ENCODE data around the gene FTL.
A peak's percentile ranks its signal among the peaks of the same experiment; 100 is the strongest.
"Not testable (repeated sequence)": the region's sequence is repeated elsewhere in the genome, so short reads cannot be mapped to it uniquely, and the experiment has no call there.

The FTL gene

DNA sequence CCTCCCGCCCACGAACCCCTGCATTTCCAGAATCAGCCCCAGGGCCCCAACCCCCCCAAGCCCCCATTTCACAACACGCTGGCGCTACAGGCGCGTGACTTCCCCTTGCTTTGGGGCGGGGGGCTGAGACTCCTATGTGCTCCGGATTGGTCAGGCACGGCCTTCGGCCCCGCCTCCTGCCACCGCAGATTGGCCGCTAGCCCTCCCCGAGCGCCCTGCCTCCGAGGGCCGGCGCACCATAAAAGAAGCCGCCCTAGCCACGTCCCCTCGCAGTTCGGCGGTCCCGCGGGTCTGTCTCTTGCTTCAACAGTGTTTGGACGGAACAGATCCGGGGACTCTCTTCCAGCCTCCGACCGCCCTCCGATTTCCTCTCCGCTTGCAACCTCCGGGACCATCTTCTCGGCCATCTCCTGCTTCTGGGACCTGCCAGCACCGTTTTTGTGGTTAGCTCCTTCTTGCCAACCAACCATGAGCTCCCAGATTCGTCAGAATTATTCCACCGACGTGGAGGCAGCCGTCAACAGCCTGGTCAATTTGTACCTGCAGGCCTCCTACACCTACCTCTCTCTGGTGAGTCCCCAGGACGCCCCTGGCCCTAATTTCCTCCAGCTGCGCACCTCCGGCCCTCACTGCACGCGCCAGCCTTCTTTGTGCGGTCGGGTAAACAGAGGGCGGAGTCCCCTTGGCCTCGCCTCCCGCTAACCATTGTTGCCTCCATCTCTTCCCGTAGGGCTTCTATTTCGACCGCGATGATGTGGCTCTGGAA is at the start of gene FTL:
Gene FTL (plus strand): TSS at position 270 of the 766 bp plus-strand sequence. CDS start 199 bp downstream, at position 469.
- Mint-ChIP-seq H3K9me3 (no peaks in the 10 kb centered on the region), H3K36me3 (ENCODE audit: low read depth) (peaks cover 35% of the 10 kb centered on the region), H3K27ac (peak within 1 kb of the TSS; percentile 96), H3K4me3 (peak within 1 kb of the TSS; percentile 98), H3K27me3 (ENCODE audit: low read depth) (no peaks in the 10 kb centered on the region), H3K4me1 (ENCODE audit: low read depth) (peaks cover 38% of the 10 kb centered on the region)

- no peaks in the 10 kb centered on the region for H3K27me3 Mint-ChIP-seq (ENCODE audit: low read depth)
- peaks cover 35% of the 10 kb centered on the region for H3K36me3 Mint-ChIP-seq (ENCODE audit: low read depth)
- H3K4me3 Mint-ChIP-seq = no peak overlapping the region
- no peak overlapping the region for H3K27ac Mint-ChIP-seq
- no peaks in the 10 kb centered on the region for H3K9me3 Mint-ChIP-seq
- H3K4me1 Mint-ChIP-seq (ENCODE audit: low read depth) = peaks cover 4% of the 10 kb centered on the region
Observed at GRCh38 chr19:48915757-48916156, 49.4 kb upstream of the FTL start.

DNA sequence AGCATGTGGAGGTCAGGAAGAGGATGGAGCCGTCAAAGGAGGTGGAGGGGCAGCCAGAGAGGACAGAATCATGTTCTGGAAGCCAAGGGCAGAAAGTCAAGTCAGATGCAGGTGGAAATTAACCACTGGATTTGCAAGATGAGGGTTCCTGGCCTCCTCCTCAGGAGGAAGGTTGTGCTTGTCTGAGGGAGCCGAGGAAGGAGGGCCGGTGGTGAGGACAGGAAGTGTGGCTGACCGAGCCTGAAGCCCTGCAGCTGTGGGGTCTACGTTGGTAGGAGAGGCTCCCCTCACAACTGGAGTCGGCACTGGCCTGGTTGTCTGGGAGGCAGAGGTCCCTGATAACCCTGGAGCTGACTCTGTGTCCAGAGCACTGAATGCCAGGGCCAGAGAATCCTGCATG is 47.0 kb upstream of the FTL start:
- peaks cover 33% of the 10 kb centered on the region for H3K36me3 Mint-ChIP-seq (ENCODE audit: low read depth)
- no peaks in the 10 kb centered on the region for H3K9me3 Mint-ChIP-seq
- H3K4me3 Mint-ChIP-seq = no peak overlapping the region
- no peaks in the 10 kb centered on the region for H3K27me3 Mint-ChIP-seq (ENCODE audit: low read depth)
- H3K4me1 Mint-ChIP-seq (ENCODE audit: low read depth) = peaks cover 2% of the 10 kb centered on the region
- no peak overlapping the region for H3K27ac Mint-ChIP-seq

DNA sequence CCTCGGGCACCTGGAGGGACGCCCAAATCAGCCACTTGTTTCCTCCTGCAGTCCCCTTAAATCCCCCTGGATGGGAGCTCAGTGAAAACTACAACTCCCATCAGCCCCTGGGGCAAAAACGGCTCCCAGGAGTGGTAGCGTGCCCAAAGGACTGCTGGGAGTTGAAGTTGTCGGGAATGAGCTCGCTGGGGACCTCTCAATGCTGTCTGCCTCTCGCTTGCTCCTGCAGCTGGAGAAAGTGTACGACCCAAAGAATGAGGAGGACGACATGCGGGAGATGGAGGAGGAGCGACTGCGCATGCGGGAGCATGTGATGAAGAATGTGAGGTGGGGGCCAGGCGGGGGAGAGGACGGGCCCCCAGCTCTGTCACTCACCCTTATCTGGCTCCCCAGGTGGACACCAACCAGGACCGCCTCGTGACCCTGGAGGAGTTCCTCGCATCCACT is 46.3 kb upstream of the FTL start:
- peaks cover 2% of the 10 kb centered on the region for H3K4me1 Mint-ChIP-seq (ENCODE audit: low read depth)
- H3K27ac Mint-ChIP-seq = no peak overlapping the region
- no peaks in the 10 kb centered on the region for H3K27me3 Mint-ChIP-seq (ENCODE audit: low read depth)

GRCh38 chr19:48919271-48919670 is 45.8 kb upstream of the FTL start:
- H3K4me1 Mint-ChIP-seq (ENCODE audit: low read depth); H3K4me3 Mint-ChIP-seq; H3K27ac Mint-ChIP-seq; H3K9me3 Mint-ChIP-seq; H3K27me3 Mint-ChIP-seq (ENCODE audit: low read depth): not testable (repeated sequence)
- H3K36me3 Mint-ChIP-seq (ENCODE audit: low read depth) = peaks cover 32% of the 10 kb centered on the region

More for the DNA sequence above, 46.3 kb upstream of the FTL start:
- no peak overlapping the region for H3K4me3 Mint-ChIP-seq
- H3K9me3 Mint-ChIP-seq = no peaks in the 10 kb centered on the region
- peaks cover 35% of the 10 kb centered on the region for H3K36me3 Mint-ChIP-seq (ENCODE audit: low read depth)

DNA sequence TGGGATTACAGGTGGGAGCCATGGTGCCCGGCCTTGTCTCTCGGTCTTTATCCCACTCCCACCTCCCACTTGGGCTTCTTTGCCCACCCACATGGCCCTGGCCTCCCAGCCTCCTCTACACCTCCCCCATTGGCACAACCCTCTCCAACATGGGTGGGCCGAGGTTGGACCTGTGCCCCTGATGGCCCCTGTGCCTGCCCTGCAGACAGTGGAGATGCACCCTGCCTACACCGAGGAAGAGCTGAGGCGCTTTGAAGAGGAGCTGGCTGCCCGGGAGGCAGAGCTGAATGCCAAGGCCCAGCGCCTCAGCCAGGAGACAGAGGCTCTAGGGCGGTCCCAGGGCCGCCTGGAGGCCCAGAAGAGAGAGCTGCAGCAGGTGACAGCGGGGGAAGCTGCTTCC is 44.2 kb upstream of the FTL start:
- Mint-ChIP-seq H3K27me3 (ENCODE audit: low read depth) (no peaks in the 10 kb centered on the region), H3K4me1 (ENCODE audit: low read depth) (peaks cover under 1% of the 10 kb centered on the region), H3K4me3 (no peak overlapping the region), H3K36me3 (ENCODE audit: low read depth) (peaks cover 26% of the 10 kb centered on the region), H3K9me3 (no peaks in the 10 kb centered on the region), H3K27ac (no peak overlapping the region)

- Mint-ChIP-seq H3K9me3 (no peaks in the 10 kb centered on the region), H3K27ac (no peak overlapping the region), H3K36me3 (ENCODE audit: low read depth) (peaks cover 23% of the 10 kb centered on the region), H3K4me1 (ENCODE audit: low read depth) (peaks cover 2% of the 10 kb centered on the region), H3K27me3 (ENCODE audit: low read depth) (no peaks in the 10 kb centered on the region), H3K4me3 (no peak overlapping the region)
Observed at GRCh38 chr19:48921721-48922500, 43.2 kb upstream of the FTL start.

- H3K27me3 Mint-ChIP-seq (ENCODE audit: low read depth) = no peaks in the 10 kb centered on the region
- peaks cover 4% of the 10 kb centered on the region for H3K4me1 Mint-ChIP-seq (ENCODE audit: low read depth)
- peak overlapping the region; percentile 26 for H3K27ac Mint-ChIP-seq
- no peaks in the 10 kb centered on the region for H3K9me3 Mint-ChIP-seq
- H3K36me3 Mint-ChIP-seq (ENCODE audit: low read depth) = peaks cover 21% of the 10 kb centered on the region
- H3K4me3 Mint-ChIP-seq = no peak overlapping the region
Observed at GRCh38 chr19:48922548-48923490, 42.3 kb upstream of the FTL start.

GRCh38 chr19:48925240-48925843 is 39.8 kb upstream of the FTL start:
- H3K27ac Mint-ChIP-seq = no peak overlapping the region
- no peaks in the 10 kb centered on the region for H3K27me3 Mint-ChIP-seq (ENCODE audit: low read depth)

GRCh38 chr19:48925890-48926289 is 39.2 kb upstream of the FTL start:
- H3K4me1 Mint-ChIP-seq (ENCODE audit: low read depth); H3K4me3 Mint-ChIP-seq; H3K9me3 Mint-ChIP-seq; H3K27me3 Mint-ChIP-seq (ENCODE audit: low read depth); H3K27ac Mint-ChIP-seq: not testable (repeated sequence)
- H3K36me3 Mint-ChIP-seq (ENCODE audit: low read depth) = peaks cover 13% of the 10 kb centered on the region

More at GRCh38 chr19:48925240-48925843, 39.8 kb upstream of the FTL start:
- H3K9me3 Mint-ChIP-seq = no peaks in the 10 kb centered on the region
- peaks cover 4% of the 10 kb centered on the region for H3K4me1 Mint-ChIP-seq (ENCODE audit: low read depth)
- H3K36me3 Mint-ChIP-seq (ENCODE audit: low read depth) = peaks cover 13% of the 10 kb centered on the region
- H3K4me3 Mint-ChIP-seq = no peak overlapping the region

- H3K36me3 Mint-ChIP-seq (ENCODE audit: low read depth) = peaks cover 9% of the 10 kb centered on the region
- peak overlapping the region; percentile 45 for H3K27ac Mint-ChIP-seq
- peaks cover 2% of the 10 kb centered on the region for H3K27me3 Mint-ChIP-seq (ENCODE audit: low read depth)
- peaks cover 4% of the 10 kb centered on the region for H3K4me1 Mint-ChIP-seq (ENCODE audit: low read depth)
- H3K4me3 Mint-ChIP-seq = no peak overlapping the region
- no peaks in the 10 kb centered on the region for H3K9me3 Mint-ChIP-seq
Observed at GRCh38 chr19:48926909-48927308, 38.2 kb upstream of the FTL start.

- H3K27me3 Mint-ChIP-seq (ENCODE audit: low read depth); H3K4me3 Mint-ChIP-seq; H3K27ac Mint-ChIP-seq; H3K9me3 Mint-ChIP-seq; H3K4me1 Mint-ChIP-seq (ENCODE audit: low read depth); H3K36me3 Mint-ChIP-seq (ENCODE audit: low read depth): not testable (repeated sequence)
Observed at GRCh38 chr19:48927692-48928091, 37.4 kb upstream of the FTL start.

DNA sequence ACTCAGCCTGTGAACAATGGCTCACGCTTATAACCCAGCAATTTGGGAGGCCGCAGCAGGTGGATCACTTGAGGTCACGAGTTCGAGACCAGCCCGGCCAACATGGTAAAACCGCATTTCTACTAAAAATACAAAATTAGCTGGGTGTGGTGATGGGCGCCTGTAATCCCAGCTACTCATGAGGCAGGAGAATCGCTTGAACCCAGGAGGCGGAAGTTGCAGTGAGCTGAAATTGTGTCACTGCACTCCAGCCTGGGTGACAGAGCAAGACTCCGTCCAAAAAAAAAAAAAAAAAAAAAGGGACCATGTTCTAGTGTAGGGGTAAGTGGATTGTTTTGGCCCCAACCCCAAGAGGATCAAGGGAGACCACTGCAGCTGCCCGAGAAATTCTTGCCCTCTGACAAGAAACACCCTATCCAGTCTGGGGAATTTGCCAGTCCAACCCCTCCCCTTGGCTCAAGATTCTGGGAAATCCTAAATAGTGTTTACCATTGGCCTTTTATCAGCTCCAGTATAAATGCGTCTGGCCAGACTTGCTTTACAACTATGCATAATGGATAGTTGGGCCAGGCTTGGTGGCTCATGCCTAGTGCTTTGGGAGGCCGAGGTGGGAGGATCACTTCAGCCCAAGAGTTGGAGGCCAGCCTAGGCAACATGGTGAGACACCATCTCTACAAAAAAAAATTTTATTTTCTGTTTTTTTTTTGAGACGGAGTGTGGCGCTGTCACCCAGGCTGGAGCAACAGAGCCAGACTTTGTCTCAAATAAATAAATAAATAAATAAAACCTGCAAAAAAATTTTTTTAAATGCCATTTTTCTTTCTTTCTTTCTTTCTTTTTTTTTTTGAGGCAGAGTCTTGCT is 36.7 kb upstream of the FTL start:
- no peaks in the 10 kb centered on the region for H3K9me3 Mint-ChIP-seq

More for the DNA sequence above, 36.7 kb upstream of the FTL start:
- H3K4me1 Mint-ChIP-seq (ENCODE audit: low read depth) = peaks cover 9% of the 10 kb centered on the region
- peaks cover 7% of the 10 kb centered on the region for H3K27me3 Mint-ChIP-seq (ENCODE audit: low read depth)
- peaks cover 1% of the 10 kb centered on the region for H3K36me3 Mint-ChIP-seq (ENCODE audit: low read depth)
- no peak overlapping the region for H3K4me3 Mint-ChIP-seq
- H3K27ac Mint-ChIP-seq = no peak overlapping the region

Measured in T-helper 1 cell treated with Interleukin-12 subunit alpha and Interleukin-12 subunit beta and Interleukin-4 antibody, amounts not matched to agents 30 μg/mL and 1 μg/mL, for 36 hours (primary cell).